HL-60/S4 (cell line): ENCODE results near the gene SCGB1A1.

Experiments
- in situ Hi-C: fragments of 300-500 bp; cut with MboI; formaldehyde crosslinking; loops from 2 replicates; pipeline ENCODE4 v1.14.3; 2022; ENCODE audit warnings: low sequenced_read_pairs

Gene SCGB1A1

GRCh38 chr11:62472063-62472884 lies 53.4 kb downstream of the SCGB1A1 start:
- in situ Hi-C loops, result no loop called here
